Tibial nerve (tissue), 4 donors: ENCODE results near the gene CCNL1.

Source experiments
- EP300 ChIP-seq, 2 donors: sonication (generic); formaldehyde crosslinking; IDR thresholded peaks; one replicate each; pipeline ENCODE4 v1.6.1; 2017; ENCODE audit warnings: antibody characterized with exemption in 2 of 2, mild to moderate bottlenecking in 1 of 2
- POLR2A ChIP-seq, 2 donors: fragments of 450-650 bp; IDR thresholded peaks; one replicate each; pipeline ENCODE4 v1.6.1; 2017; ENCODE audit warnings: antibody characterized with exemption in 2 of 2, mild to moderate bottlenecking in 2 of 2, moderate library complexity in 2 of 2
- TF ChIP-seq, protein P1 (sequence below), 5 experiments: fragments of 200-600 bp in 3 of 5; fragments of 450-650 bp in 2 of 5; sonication (generic) in 3 of 5; IDR thresholded peaks; one replicate each; pipeline ENCODE4 v1.5.1; 2016 to 2019; ENCODE audit warnings: antibody characterized with exemption in 5 of 5, mild to moderate bottlenecking in 3 of 5, moderate library complexity in 2 of 5

DNA sequence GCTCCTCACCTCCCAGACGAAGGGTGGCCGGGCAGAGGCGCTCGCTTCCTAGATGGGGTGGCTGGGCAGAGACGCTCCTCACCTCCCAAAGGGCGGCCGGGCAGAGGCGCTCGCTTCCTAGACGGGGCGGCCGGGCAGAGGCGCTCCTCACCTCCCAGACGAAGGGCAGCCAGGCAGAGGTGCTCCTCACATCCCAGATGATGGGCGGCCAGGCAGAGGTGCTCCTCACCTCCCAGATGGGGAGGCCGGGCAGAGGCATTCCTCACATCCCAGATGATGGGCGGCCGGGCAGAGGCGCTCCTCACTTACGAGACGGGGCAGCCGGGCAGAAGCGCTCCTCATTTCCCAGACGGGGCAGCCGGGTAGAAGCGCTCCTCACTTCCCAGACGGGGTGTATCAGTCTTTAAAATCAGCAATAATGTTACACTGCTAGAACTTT lies 19.4 kb upstream of the CCNL1 start:
- no peak for TF ChIP-seq POLR2A (IDR thresholded peaks at IDR 0.05)
- TF ChIP-seq, protein P1, sequence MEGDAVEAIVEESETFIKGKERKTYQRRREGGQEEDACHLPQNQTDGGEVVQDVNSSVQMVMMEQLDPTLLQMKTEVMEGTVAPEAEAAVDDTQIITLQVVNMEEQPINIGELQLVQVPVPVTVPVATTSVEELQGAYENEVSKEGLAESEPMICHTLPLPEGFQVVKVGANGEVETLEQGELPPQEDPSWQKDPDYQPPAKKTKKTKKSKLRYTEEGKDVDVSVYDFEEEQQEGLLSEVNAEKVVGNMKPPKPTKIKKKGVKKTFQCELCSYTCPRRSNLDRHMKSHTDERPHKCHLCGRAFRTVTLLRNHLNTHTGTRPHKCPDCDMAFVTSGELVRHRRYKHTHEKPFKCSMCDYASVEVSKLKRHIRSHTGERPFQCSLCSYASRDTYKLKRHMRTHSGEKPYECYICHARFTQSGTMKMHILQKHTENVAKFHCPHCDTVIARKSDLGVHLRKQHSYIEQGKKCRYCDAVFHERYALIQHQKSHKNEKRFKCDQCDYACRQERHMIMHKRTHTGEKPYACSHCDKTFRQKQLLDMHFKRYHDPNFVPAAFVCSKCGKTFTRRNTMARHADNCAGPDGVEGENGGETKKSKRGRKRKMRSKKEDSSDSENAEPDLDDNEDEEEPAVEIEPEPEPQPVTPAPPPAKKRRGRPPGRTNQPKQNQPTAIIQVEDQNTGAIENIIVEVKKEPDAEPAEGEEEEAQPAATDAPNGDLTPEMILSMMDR (IDR thresholded peaks at IDR 0.05), result no peak
- TF ChIP-seq EP300 (IDR thresholded peaks at IDR 0.05), result no peak
